SK-N-MC (cell line): ENCODE measurements around the gene STRN4.

Experiments
- EZH2 ChIP-seq: fragments of 200-600 bp; sonication (generic); IDR thresholded peaks from one replicate; pipeline ENCODE4 v1.6.1; 2017; ENCODE audit warnings: antibody characterized with exemption
- POLR2AphosphoS5 ChIP-seq: IDR thresholded peaks from 2 replicates; pipeline ENCODE4 v1.6.1; 2012; ENCODE audit warnings: mild to moderate bottlenecking, low read depth, low read length, borderline replicate concordance

DNA sequence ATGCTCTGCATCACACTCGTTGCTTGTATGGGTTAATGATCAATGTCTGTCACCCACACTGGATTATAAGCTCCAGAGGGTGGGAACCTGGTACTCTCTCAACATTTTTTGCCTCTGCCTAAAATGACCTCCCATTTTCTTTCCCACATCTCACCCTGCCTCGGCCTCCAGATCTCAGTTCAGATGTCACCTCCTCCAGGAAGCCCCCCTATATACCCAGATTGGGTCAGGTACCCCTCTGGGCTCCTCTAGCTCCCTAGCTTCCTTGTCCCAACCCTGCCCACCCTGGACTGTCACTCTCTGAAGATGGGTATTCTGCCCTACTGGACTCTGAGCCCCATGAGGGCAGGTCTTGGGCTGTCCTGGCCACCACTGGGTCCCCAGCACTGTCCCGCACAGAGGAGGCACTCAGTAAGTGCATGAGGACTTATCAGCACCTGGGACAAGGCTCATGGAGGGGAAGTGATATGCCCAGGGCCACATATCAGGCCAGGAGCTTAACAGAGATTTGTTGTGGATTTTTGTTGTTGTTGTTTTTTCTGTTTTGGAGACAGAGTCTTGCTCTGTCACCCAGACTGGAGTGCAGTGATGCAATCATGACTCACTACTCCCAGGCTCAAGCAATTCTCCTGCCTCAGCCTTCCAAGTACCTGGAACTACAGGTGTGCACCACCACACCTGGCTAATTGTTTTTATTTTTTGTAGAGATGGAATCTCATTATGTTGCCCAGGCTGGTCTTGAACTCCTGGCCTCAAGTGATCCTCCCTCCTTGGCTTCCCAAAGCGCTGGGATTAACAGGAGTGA is 53.1 kb downstream of the STRN4 start:
- TF ChIP-seq EZH2 (no peak), POLR2AphosphoS5 (no peak)
